GM12878 (cell line): Measurements from ENCODE around the gene ZFYVE21. TPM values are rescaled to one million over a fixed set of nuclear protein-coding genes. Genes with fewer than 3 reads are reported as not detected.

ENCODE experiments used
- ATAC-seq: fragments of 200-7000 bp; cut with Tn5 transposase; 3 replicates; pipeline ENCODE4 v1.9.1; 2020; ENCODE audit warnings: mild to moderate bottlenecking, moderate library complexity
- BruUV-seq: library from RNA; stranded (reverse); fragments of 400-500 nt; replicated peaks from 2 replicates; lab custom pipeline; 2021; lab: Mats Ljungman, UMichigan
- CTCF ChIA-PET: fragments of 300-600 bp; sonication (Branson Sonifier 250); formaldehyde crosslinking; extraction: SDS; loops from one replicate; lab custom pipeline; 2021; ENCODE audit warnings: inconsistent platforms; lab: Yijun Ruan, JAX
- POLR2A ChIA-PET: fragments of 350-600 bp; formaldehyde crosslinking; extraction: SDS; loops from one replicate; lab custom pipeline; 2021; ENCODE audit warnings: inconsistent platforms; lab: Charles Lee
- RAD21 ChIA-PET: fragments of 300-600 bp; sonication (Branson Sonifier 250); formaldehyde crosslinking; loops from one replicate; lab custom pipeline; 2023; ENCODE audit warnings: antibody characterized with exemption; ENCODE audit not compliant: unreplicated experiment; lab: Charles Lee
- SMC1A ChIA-PET: fragments of 300-600 bp; sonication (Branson Sonifier 250); formaldehyde crosslinking; loops from one replicate; lab custom pipeline; 2023; ENCODE audit not compliant: unreplicated experiment, uncharacterized antibody; lab: Charles Lee
- DNase-seq: peaks from one replicate; pipeline ENCODE4 v3.0.0-alpha.2; 2011; ENCODE audit warnings: low read depth, low spot score
- FAIRE-seq: peaks from 3 replicates; lab custom pipeline; 2011; peaks lifted over from hg19 to GRCh38; lab: Jason Lieb, UNC
- H2AFZ ChIP-seq: 2 replicates; pipeline ENCODE4 v1.6.0; 2011; ENCODE audit warnings: low read depth, low read length, control low read depth; ENCODE audit not compliant: control insufficient read depth
- H3K27ac ChIP-seq: 2 replicates; pipeline ENCODE4 v1.5.1; 2011; ENCODE audit warnings: control low read depth; ENCODE audit not compliant: control insufficient read depth, insufficient read depth
- H3K27me3 ChIP-seq, 2 experiments: replicated peaks in 1 of 2; 2 replicates each; pipeline versions ENCODE4 v1.6.0 to v1.6.1; 2011; ENCODE audit warnings: low read length in 1 of 2; ENCODE audit not compliant: control insufficient read depth in 2 of 2, insufficient read depth in 2 of 2
- H3K36me3 ChIP-seq, 2 experiments: 2 replicates each; pipeline ENCODE4 v1.5.1; 2011; ENCODE audit warnings: low read length in 1 of 2; ENCODE audit not compliant: control insufficient read depth in 2 of 2, insufficient read depth in 2 of 2
- H3K4me1 ChIP-seq: 2 replicates; pipeline ENCODE4 v1.6.1; 2011; ENCODE audit warnings: mild to moderate bottlenecking, low read length, moderate library complexity, mixed read lengths; ENCODE audit not compliant: control insufficient read depth, insufficient read depth
- H3K4me2 ChIP-seq: 2 replicates; pipeline ENCODE4 v1.6.0; 2011; ENCODE audit warnings: control low read depth; ENCODE audit not compliant: control insufficient read depth, insufficient read depth
- H3K4me3 ChIP-seq: fragments of 200-600 bp; sonication (generic); 2 replicates; pipeline ENCODE4 v1.5.1; 2016
- H3K79me2 ChIP-seq: 2 replicates; pipeline ENCODE4 v1.6.0; 2011; ENCODE audit warnings: low read length; ENCODE audit not compliant: control insufficient read depth, insufficient read depth
- H3K9ac ChIP-seq: 2 replicates; pipeline ENCODE4 v1.8.0; 2011; ENCODE audit warnings: low read length, control low read depth, mixed read lengths; ENCODE audit not compliant: control insufficient read depth, insufficient read depth
- H3K9me3 ChIP-seq: replicated peaks from 3 replicates; pipeline ENCODE4 v1.5.1; 2011; ENCODE audit warnings: mild to moderate bottlenecking, low read length; ENCODE audit not compliant: control insufficient read depth, insufficient read depth
- H4K20me1 ChIP-seq: 2 replicates; pipeline ENCODE4 v1.6.0; 2011; ENCODE audit not compliant: control insufficient read depth, insufficient read depth
- HDGF ChIP-seq: fragments of 450-650 bp; IDR thresholded peaks from 2 replicates; pipeline ENCODE4 v1.6.1; 2016; ENCODE audit warnings: antibody characterized with exemption
- MLLT1 ChIP-seq: fragments of 450-650 bp; IDR thresholded peaks from 2 replicates; pipeline ENCODE4 v1.6.1; 2016; ENCODE audit warnings: mild to moderate bottlenecking
- MXI1 ChIP-seq: fragments of 150-350 bp; IDR thresholded peaks from 2 replicates; pipeline ENCODE4 v1.6.1; 2011; ENCODE audit warnings: low read depth, mild to moderate bottlenecking, inconsistent platforms, low read length, improper control_type of control experiment
- RAD51 ChIP-seq: fragments of 450-650 bp; IDR thresholded peaks from 2 replicates; pipeline ENCODE4 v1.6.1; 2016; ENCODE audit warnings: moderate library complexity, mild to moderate bottlenecking, inconsistent platforms
- RELA ChIP-seq: fragments of 450-650 bp; IDR thresholded peaks from 2 replicates; pipeline ENCODE4 v1.8.0; 2014; ENCODE audit warnings: borderline replicate concordance; ENCODE audit not compliant: partially characterized antibody
- SMAD5 ChIP-seq: IDR thresholded peaks from 2 replicates; pipeline ENCODE4 v1.6.1; 2016; ENCODE audit warnings: antibody characterized with exemption, low read depth
- SUZ12 ChIP-seq: fragments of 200-600 bp; sonication (generic); IDR thresholded peaks from one replicate; pipeline ENCODE4 v1.6.1; 2018; ENCODE audit warnings: antibody characterized with exemption, mild to moderate bottlenecking; ENCODE audit not compliant: unreplicated experiment
- ZNF24 ChIP-seq: fragments of 450-650 bp; IDR thresholded peaks from 2 replicates; pipeline ENCODE4 v1.6.1; 2017; ENCODE audit warnings: antibody characterized with exemption, mild to moderate bottlenecking
- ZNF687 ChIP-seq: fragments of 450-650 bp; IDR thresholded peaks from 2 replicates; pipeline ENCODE4 v1.6.1; 2017; ENCODE audit warnings: mild to moderate bottlenecking, moderate library complexity
- WGBS: methylation state at CpG from one replicate; pipeline ENCODE4 v1.1.6; 2016; ENCODE audit warnings: low lambda C conversion rate; ENCODE audit not compliant: insufficient replicate concordance, insufficient coverage; ENCODE audit errors: missing lambda C conversion rate; 5-methylcytosine and 5-hydroxymethylcytosine counted together
- in situ Hi-C: fragments of 300-500 bp; cut with MboI; formaldehyde crosslinking; loops from 9 replicates; pipeline ENCODE4 v1.14.3; 2018; ENCODE audit warnings: mixed read lengths
- intact Hi-C: fragments of 100-400 bp; cut with micrococcal nuclease; formaldehyde crosslinking; loops from one replicate; pipeline ENCODE4 v1.14.2; 2022; ENCODE audit not compliant: unreplicated experiment
- polyA plus RNA-seq, 11 experiments: library from polyadenylated mRNA; depleted of rRNA in 4 of 11; unstranded in 6 of 11; stranded (reverse) in 5 of 11; fragments of >200 nt; fragmentation: Nextera tagmentation in 4 of 11; fragmentation: Illumina TruSeq in 1 of 11; extraction: Ambion mirVana in 4 of 11; extraction: Trizol in 1 of 11; gene quantifications; 1 replicate in 1 of 11; 2 replicates in 10 of 11; pipeline versions ENCODE4 v1.2.1 to v1.2.3, GENCODE V29; 2011 to 2016; ENCODE audit warnings: inconsistent platforms in 2 of 11, missing spikeins in 2 of 11, low read depth in 1 of 11
- total RNA-seq, 4 experiments: library from RNA; depleted of rRNA in 3 of 4; stranded (reverse); fragments of >200 nt in 3 of 4; fragmentation: Illumina TruSeq in 1 of 4; extraction: Trizol in 1 of 4; gene quantifications; 2 replicates each; pipeline versions ENCODE4 v1.2.1 to v1.2.3, GENCODE V29; 2013 to 2021

Gene ZFYVE21
- total and polyA plus RNA-seq, 10 of the 15 experiments (the other 5 are each of a cell fraction or from before 2014, with no cell fraction given) = 0.79 to 21.7 (median 13.8) TPM

GRCh38 chr14:103710771-103711377 is 4.7 kb upstream of the ZFYVE21 start:
- Histone ChIP-seq H3K27ac (no peak overlapping the region), H3K9ac (no peak overlapping the region), H4K20me1 (no peaks in the 10 kb centered on the region), H3K4me3 (no peak overlapping the region), H3K79me2 (peaks cover 27% of the 10 kb centered on the region), H3K36me3 (peaks cover 3 to 25% of the 10 kb centered on the region in 2 experiments; a peak in 3 of 4 replicates), H3K4me2 (no peak overlapping the region), H3K27me3 (no peaks in the 10 kb centered on the region), H2AFZ (no peak overlapping the region), H3K4me1 (0 out of 2 replicates have a peak, but pooled peaks cover 4% of the 10 kb centered on the region), H3K9me3 (no peaks in the 10 kb centered on the region)
- TF ChIP-seq ZNF24 = no peak
- TF ChIP-seq SMAD5 = no peak
- BruUV-seq = no TSS peak
- in situ Hi-C loops = no loop called here
- intact Hi-C loops = no loop called here
- RAD21 ChIA-PET = no interaction called here
- ATAC-seq (no peak), FAIRE-seq (no peak), DNase-seq (no peak)
- POLR2A ChIA-PET = no interaction called here
- CTCF ChIA-PET = no interaction called here
- 91% methylated on average over 9 of the region's 9 CpGs for whole genome bisulfite sequencing
- SMC1A ChIA-PET = no interaction called here

- Histone ChIP-seq H3K9me3 (no peaks in the 10 kb centered on the region), H3K79me2 (peaks cover 32% of the 10 kb centered on the region), H3K27me3 (no peaks in the 10 kb centered on the region), H3K36me3 (peaks cover 3 to 22% of the 10 kb centered on the region in 2 experiments; a peak in 3 of 4 replicates), H3K4me3 (no peak overlapping the region), H3K4me1 (0 out of 2 replicates have a peak, but pooled peaks cover 4% of the 10 kb centered on the region), H3K9ac (no peak overlapping the region), H3K27ac (no peak overlapping the region), H4K20me1 (no peaks in the 10 kb centered on the region), H2AFZ (no peak overlapping the region), H3K4me2 (no peak overlapping the region)
- BruUV-seq = no TSS peak
- ChIA-PET POLR2A (no interaction called here), SMC1A (no interaction called here), CTCF (no interaction called here), RAD21 (no interaction called here)
- WGBS = 91% methylated on average over 26 of the region's 27 CpGs
- intact Hi-C loops (no loop called here), in situ Hi-C loops (no loop called here)
- ATAC-seq = no peak
- no peak for TF ChIP-seq SUZ12
- no peak for TF ChIP-seq RELA
- no peak for TF ChIP-seq MLLT1
- TF ChIP-seq ZNF687 = no peak
- no peak for TF ChIP-seq RAD51
- TF ChIP-seq MXI1 = no peak
- TF ChIP-seq HDGF = no peak
- FAIRE-seq = no peak
- DNase-seq = no peak
Observed at GRCh38 chr14:103711516-103712431, 3.8 kb upstream of the ZFYVE21 start.
